ENCODE data around the gene TMX2. TPM values are rescaled to one million over a fixed set of nuclear protein-coding genes. Genes with fewer than 3 reads are reported as not detected.

The TMX2 gene
- total and polyA plus RNA-seq, 10 of the 15 experiments (the other 5 are each of a cell fraction or from before 2014, with no cell fraction given) = 64.3 to 134 (median 91.6) TPM

DNA sequence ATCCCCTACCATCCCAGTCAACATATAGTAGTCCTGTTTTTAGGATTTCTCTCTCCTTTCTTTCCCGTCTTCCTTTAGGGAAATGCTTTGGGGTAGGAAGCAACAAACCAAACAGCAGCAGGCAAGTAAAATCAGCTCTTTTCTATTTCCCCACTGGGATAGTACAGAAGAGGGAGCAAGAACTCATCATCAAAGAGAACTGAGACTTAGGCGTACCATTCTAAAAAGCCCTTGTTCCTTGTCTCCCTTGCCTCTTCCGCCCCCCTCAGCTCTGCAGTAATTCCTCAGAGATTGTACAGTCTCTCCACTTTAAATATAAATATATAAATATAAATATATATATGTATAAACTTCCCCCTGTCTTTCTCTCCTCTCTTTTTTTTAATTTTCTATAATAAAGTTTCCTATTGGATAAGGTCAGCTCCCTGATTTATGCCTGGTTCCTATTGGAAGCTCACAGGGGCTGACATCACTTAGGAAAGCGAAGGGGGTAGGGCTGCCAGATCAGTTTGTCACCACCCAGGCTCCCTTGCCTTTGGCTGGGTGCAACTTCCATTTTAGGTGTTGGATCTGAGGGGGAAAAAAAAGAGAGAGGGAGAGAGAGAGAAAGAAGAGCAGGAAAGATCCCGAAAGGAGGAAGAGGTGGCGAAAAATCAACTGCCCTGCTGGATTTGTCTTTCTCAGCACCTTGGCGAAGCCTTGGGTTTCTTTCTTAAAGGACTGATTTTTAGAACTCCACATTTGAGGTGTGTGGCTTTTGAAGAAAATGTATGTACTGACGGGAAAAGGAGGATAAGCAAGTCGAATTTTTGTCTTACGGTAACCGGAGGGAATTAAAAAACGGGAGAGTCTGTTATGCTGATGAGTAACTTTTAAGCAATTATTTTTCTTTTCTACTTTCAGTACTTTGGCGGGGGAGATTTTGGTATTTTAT lies 49.2 kb downstream of the TMX2 start, which contains the start of gene CTNND1 (continued):
- TF ChIP-seq, protein P1, sequence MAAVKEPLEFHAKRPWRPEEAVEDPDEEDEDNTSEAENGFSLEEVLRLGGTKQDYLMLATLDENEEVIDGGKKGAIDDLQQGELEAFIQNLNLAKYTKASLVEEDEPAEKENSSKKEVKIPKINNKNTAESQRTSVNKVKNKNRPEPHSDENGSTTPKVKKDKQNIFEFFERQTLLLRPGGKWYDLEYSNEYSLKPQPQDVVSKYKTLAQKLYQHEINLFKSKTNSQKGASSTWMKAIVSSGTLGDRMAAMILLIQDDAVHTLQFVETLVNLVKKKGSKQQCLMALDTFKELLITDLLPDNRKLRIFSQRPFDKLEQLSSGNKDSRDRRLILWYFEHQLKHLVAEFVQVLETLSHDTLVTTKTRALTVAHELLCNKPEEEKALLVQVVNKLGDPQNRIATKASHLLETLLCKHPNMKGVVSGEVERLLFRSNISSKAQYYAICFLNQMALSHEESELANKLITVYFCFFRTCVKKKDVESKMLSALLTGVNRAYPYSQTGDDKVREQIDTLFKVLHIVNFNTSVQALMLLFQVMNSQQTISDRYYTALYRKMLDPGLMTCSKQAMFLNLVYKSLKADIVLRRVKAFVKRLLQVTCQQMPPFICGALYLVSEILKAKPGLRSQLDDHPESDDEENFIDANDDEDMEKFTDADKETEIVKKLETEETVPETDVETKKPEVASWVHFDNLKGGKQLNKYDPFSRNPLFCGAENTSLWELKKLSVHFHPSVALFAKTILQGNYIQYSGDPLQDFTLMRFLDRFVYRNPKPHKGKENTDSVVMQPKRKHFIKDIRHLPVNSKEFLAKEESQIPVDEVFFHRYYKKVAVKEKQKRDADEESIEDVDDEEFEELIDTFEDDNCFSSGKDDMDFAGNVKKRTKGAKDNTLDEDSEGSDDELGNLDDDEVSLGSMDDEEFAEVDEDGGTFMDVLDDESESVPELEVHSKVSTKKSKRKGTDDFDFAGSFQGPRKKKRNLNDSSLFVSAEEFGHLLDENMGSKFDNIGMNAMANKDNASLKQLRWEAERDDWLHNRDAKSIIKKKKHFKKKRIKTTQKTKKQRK (IDR thresholded peaks at IDR 0.05; ENCODE audit: low read depth, low read length) = no peak
- TF ChIP-seq, protein P2, sequence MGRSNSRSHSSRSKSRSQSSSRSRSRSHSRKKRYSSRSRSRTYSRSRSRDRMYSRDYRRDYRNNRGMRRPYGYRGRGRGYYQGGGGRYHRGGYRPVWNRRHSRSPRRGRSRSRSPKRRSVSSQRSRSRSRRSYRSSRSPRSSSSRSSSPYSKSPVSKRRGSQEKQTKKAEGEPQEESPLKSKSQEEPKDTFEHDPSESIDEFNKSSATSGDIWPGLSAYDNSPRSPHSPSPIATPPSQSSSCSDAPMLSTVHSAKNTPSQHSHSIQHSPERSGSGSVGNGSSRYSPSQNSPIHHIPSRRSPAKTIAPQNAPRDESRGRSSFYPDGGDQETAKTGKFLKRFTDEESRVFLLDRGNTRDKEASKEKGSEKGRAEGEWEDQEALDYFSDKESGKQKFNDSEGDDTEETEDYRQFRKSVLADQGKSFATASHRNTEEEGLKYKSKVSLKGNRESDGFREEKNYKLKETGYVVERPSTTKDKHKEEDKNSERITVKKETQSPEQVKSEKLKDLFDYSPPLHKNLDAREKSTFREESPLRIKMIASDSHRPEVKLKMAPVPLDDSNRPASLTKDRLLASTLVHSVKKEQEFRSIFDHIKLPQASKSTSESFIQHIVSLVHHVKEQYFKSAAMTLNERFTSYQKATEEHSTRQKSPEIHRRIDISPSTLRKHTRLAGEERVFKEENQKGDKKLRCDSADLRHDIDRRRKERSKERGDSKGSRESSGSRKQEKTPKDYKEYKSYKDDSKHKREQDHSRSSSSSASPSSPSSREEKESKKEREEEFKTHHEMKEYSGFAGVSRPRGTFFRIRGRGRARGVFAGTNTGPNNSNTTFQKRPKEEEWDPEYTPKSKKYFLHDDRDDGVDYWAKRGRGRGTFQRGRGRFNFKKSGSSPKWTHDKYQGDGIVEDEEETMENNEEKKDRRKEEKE (IDR thresholded peaks at IDR 0.05) = no peak
- TF ChIP-seq ETV6 (conservative IDR thresholded peaks at IDR 0.05 in 1 of 2, IDR thresholded peaks at IDR 0.05 in 1 of 2; ENCODE audit: borderline replicate concordance in 1 of 2, low read depth in 1 of 2) (no peak), PAX8 (IDR thresholded peaks at IDR 0.05) (peak; percentile 78), EZH2 (IDR thresholded peaks at IDR 0.05; ENCODE audit: borderline replicate concordance, control insufficient read depth, low read depth, low read length) (no peak), NBN (IDR thresholded peaks at IDR 0.05) (peak; percentile 71), FOS (IDR thresholded peaks at IDR 0.05; ENCODE audit: borderline replicate concordance, extremely low read depth, insufficient read length) (peak; percentile 49), DPF2 (IDR thresholded peaks at IDR 0.05) (no peak), WRNIP1 (IDR thresholded peaks at IDR 0.05; ENCODE audit: borderline replicate concordance, low read depth, low read length) (no peak), SUZ12 (IDR thresholded peaks at IDR 0.05; ENCODE audit: unreplicated experiment) (no peak), ZNF384 (IDR thresholded peaks at IDR 0.05; ENCODE audit: borderline replicate concordance, low read depth, low read length) (peak; percentile 93)
- TF ChIP-seq, protein P3, sequence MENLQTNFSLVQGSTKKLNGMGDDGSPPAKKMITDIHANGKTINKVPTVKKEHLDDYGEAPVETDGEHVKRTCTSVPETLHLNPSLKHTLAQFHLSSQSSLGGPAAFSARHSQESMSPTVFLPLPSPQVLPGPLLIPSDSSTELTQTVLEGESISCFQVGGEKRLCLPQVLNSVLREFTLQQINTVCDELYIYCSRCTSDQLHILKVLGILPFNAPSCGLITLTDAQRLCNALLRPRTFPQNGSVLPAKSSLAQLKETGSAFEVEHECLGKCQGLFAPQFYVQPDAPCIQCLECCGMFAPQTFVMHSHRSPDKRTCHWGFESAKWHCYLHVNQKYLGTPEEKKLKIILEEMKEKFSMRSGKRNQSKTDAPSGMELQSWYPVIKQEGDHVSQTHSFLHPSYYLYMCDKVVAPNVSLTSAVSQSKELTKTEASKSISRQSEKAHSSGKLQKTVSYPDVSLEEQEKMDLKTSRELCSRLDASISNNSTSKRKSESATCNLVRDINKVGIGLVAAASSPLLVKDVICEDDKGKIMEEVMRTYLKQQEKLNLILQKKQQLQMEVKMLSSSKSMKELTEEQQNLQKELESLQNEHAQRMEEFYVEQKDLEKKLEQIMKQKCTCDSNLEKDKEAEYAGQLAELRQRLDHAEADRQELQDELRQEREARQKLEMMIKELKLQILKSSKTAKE (IDR thresholded peaks at IDR 0.05; ENCODE audit: low read depth, poor library complexity, severe bottlenecking) = peak; percentile 65
- TF ChIP-seq, protein P4, sequence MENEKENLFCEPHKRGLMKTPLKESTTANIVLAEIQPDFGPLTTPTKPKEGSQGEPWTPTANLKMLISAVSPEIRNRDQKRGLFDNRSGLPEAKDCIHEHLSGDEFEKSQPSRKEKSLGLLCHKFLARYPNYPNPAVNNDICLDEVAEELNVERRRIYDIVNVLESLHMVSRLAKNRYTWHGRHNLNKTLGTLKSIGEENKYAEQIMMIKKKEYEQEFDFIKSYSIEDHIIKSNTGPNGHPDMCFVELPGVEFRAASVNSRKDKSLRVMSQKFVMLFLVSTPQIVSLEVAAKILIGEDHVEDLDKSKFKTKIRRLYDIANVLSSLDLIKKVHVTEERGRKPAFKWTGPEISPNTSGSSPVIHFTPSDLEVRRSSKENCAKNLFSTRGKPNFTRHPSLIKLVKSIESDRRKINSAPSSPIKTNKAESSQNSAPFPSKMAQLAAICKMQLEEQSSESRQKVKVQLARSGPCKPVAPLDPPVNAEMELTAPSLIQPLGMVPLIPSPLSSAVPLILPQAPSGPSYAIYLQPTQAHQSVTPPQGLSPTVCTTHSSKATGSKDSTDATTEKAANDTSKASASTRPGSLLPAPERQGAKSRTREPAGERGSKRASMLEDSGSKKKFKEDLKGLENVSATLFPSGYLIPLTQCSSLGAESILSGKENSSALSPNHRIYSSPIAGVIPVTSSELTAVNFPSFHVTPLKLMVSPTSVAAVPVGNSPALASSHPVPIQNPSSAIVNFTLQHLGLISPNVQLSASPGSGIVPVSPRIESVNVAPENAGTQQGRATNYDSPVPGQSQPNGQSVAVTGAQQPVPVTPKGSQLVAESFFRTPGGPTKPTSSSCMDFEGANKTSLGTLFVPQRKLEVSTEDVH (IDR thresholded peaks at IDR 0.05; ENCODE audit: low read depth, partially characterized antibody) = no peak
- TF ChIP-seq, protein P5, sequence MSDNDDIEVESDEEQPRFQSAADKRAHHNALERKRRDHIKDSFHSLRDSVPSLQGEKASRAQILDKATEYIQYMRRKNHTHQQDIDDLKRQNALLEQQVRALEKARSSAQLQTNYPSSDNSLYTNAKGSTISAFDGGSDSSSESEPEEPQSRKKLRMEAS (IDR thresholded peaks at IDR 0.05; ENCODE audit: low read depth, low read length) = no peak
